Stromal cell of bone marrow (primary cell): Measurements from ENCODE around the gene OPA1.
"Not testable (repeated sequence)": the region's sequence is repeated elsewhere in the genome, so short reads cannot be mapped to it uniquely, and the experiment has no call there.

ENCODE experiments used
- DNase-seq: peaks from one replicate; pipeline ENCODE4 v3.0.0-alpha.2; 2012; ENCODE audit warnings: low read depth

The OPA1 gene

GRCh38 chr3:193590088-193590856 lies 2.7 kb upstream of the OPA1 start:
- peak; percentile 25 for DNase-seq

- peak; percentile 6 for DNase-seq
Measured at GRCh38 chr3:193593668-193594030, 641 bp downstream of the OPA1 start.

- DNase-seq, result no peak
Measured at GRCh38 chr3:193594946-193595689, 2.1 kb downstream of the OPA1 start.

DNA sequence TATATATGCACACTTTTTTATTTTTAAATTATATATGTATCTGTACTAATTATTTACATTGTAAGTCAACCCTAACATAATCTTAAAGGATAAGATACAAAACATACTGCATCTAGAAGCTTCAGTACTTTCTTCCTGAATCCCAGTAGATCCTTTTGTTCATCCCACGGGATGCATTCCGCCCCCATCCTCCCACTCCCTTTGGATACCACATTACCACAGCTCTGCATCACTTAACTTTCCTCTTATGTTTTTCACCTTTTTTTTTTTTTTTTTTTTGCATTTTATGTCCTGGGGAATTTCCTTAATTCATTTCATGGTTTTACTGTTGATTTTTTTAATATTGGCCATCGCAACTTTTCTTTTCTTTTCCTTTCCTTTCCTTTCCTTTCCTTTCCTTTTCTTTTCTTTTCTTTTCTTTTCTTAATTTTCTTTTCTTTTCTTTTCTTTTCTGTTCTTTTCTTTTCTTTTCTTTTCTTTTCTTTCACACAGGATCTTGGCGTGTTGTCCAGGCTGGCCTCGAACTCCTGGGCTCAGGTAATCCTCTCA lies 3.0 kb downstream of the OPA1 start:
- no peak for DNase-seq

- DNase-seq, result no peak
Measured at GRCh38 chr3:193598202-193598601, 5.2 kb downstream of the OPA1 start.

DNA sequence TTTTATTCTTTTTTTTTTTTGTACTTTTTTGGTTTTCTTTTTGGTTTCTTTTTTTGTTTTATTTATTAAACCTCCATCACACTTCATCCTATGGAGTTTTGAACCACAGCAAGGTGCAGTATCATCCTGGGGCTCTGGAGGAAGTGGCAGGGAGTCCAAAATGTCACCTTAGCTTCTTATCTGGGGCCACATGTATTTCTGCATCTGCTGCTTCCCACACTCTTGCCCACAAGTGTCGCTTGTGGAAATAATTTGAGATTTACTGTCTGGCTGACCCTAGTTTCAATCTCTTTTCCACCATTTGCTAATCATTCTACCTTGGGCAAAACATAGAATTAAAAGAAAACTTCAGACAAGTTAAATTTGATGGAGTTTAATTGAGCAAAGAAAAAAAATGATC lies 6.4 kb downstream of the OPA1 start:
- no peak for DNase-seq

DNA sequence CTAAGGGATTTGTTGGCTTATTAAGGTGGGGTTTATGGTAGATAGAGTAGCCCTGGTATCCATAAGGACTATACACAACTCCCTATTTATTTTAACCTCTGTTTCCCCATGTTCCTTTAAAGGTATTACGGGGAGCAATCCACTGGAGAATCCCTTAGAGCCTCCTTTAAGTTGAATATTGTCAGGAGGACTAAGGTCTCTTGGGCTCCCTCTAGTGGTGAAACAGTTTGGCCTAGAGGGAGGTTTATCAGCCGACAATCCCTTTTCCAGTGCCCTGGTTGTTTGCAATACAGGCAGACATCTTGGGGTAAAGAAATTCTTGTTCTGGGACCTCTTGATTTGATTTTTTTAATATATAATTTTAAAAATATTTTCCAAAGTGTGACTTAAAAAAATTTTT lies 12.9 kb downstream of the OPA1 start:
- peak; percentile 34 for DNase-seq

GRCh38 chr3:193606892-193607291 lies 13.9 kb downstream of the OPA1 start:
- DNase-seq, result not testable (repeated sequence)

GRCh38 chr3:193610516-193610915 lies 17.5 kb downstream of the OPA1 start:
- not testable (repeated sequence) for DNase-seq

- DNase-seq, result no peak
Measured at GRCh38 chr3:193614430-193614829, 21.4 kb downstream of the OPA1 start.

GRCh38 chr3:193617628-193618027 lies 24.6 kb downstream of the OPA1 start:
- no peak for DNase-seq

- no peak for DNase-seq
Measured at GRCh38 chr3:193620057-193620456, 27.0 kb downstream of the OPA1 start.

DNA sequence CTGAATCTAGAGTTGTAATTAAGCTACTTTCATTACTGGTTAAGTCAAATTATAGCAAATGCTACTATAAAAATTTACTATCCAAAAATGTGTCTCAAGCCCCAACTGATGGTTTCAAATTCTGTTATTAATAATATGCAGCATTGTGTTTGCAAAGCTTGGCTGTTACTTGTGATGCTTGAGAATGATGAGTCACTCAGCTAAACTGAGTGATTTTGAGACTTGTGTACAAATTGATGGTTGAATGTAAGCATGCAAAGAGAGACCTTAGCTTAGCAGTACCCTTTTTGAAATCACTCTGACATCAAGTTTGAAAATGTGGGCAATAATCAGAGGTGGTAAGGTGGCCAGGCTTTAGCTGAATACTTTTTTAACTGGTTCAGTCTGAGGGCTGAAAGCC lies 27.6 kb downstream of the OPA1 start:
- peak; percentile 6 for DNase-seq

DNA sequence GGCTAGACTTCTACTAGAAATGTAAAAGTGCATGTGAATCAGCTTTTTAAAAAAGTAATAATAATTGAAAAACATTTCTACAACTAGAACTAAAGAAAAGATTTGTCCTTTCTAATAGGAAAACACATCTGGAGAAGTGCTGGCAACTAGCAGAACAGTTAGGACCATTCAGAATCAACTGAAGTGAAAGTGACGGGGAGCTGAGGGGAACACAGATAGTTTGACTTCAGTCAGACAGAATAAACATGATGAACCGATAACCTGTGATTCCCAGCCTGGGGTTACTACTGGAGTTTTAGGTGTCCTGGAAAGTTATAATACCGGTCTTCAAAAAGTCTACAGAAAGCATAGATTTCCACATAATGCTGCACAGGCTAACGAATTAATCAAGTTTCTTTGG lies 28.1 kb downstream of the OPA1 start:
- no peak for DNase-seq

DNA sequence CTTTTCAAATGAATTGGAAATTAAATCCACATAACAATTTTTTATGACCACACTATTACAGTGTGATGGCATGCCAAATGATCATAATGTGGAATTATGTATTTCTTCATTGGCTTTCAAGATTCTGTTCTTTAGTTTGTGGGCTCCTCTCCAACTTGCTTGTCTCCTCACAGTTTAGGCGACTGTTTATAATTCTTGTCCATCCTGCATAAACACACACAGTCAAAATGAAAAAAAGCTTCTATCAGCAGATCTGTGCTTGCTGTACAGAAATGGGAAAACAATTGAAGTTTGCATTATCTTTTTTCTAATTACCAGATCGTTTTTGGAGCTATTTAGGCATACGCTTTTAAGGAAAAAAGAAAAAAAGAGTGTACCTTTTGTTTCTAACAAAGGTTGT lies 37.0 kb downstream of the OPA1 start:
- DNase-seq, result no peak

DNA sequence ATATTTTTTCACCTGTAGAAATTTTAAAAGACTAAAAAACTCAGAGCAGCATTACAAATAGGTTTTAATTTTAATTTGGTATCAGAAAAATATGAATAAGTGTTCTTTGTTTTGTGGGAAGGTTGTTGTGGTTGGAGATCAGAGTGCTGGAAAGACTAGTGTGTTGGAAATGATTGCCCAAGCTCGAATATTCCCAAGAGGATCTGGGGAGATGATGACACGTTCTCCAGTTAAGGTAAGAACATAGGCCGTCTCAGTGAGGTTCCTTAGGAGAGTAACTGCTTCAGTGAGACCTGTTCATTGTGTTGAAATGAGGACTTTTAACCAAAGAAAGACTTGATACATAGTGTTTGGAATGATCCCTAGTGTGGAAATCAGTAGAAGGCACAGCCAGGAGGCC lies 44.8 kb downstream of the OPA1 start:
- no peak for DNase-seq

GRCh38 chr3:193638833-193639232 lies 45.8 kb downstream of the OPA1 start:
- no peak for DNase-seq

- DNase-seq, result no peak
Measured at GRCh38 chr3:193640165-193640715, 47.2 kb downstream of the OPA1 start.

- DNase-seq, result no peak
Measured at GRCh38 chr3:193640728-193641439, 47.9 kb downstream of the OPA1 start.

DNA sequence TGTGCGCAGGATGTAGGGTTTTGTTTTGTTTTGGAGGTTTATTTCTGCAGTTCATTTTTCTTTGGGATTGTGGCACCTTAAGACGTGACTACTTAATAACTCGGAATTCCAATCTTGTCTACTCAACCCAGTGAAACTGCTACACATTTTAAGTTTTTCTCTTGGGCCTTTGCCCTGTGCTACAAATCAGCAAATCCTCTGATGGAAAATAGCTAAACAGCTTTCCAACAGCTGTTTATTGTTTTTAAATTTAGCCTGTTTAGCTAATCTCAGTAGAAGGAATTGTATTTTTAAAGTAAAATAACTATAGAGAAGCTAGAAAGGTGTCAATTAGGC lies 48.4 kb downstream of the OPA1 start:
- no peak for DNase-seq

GRCh38 chr3:193645806-193646205 lies 52.8 kb downstream of the OPA1 start:
- no peak for DNase-seq

DNA sequence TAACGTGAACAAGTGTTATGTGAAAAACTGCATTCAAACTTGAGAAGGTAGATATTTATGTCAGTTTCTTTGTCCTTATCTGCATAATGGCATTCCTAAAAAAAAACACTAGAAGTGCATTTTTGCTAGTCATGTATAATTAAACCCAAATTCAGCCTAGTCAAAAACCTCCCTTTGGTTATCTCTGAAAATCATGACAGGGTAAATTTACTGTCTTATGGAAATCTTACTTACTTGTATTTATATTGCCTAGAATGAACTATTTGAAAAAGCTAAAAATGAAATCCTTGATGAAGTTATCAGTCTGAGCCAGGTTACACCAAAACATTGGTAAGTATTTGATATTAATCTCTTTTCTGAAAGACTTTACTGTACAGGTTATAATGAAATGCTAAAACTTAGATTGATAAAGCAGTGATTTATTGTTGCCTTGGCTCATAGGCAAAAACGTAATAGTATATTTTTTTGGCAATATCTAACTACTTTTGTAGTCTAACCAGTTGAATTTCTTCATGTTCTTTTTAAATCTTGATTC lies 55.6 kb downstream of the OPA1 start:
- no peak for DNase-seq
